Hippocampal formation (tissue), 2 donors: ENCODE results near the gene MED27.
A peak's percentile ranks its signal among the peaks of the same experiment; 100 is the strongest.

Experiments
- DNase-seq, 2 donors: peaks; one replicate each; lab custom pipeline; 2025; lab: John Stamatoyannopoulos, UW

MED27 gene

GRCh38 chr9:131879911-131880290 is 199.8 kb downstream of the MED27 start:
- no peak for DNase-seq

GRCh38 chr9:131879181-131879910 is 200.3 kb downstream of the MED27 start:
- DNase-seq, result no peak

GRCh38 chr9:131876486-131876885 is 203.2 kb downstream of the MED27 start:
- DNase-seq, result no peak

- no peak for DNase-seq
These were observed 203.7 kb downstream of the MED27 start for GRCh38 chr9:131875828-131876485.

DNA sequence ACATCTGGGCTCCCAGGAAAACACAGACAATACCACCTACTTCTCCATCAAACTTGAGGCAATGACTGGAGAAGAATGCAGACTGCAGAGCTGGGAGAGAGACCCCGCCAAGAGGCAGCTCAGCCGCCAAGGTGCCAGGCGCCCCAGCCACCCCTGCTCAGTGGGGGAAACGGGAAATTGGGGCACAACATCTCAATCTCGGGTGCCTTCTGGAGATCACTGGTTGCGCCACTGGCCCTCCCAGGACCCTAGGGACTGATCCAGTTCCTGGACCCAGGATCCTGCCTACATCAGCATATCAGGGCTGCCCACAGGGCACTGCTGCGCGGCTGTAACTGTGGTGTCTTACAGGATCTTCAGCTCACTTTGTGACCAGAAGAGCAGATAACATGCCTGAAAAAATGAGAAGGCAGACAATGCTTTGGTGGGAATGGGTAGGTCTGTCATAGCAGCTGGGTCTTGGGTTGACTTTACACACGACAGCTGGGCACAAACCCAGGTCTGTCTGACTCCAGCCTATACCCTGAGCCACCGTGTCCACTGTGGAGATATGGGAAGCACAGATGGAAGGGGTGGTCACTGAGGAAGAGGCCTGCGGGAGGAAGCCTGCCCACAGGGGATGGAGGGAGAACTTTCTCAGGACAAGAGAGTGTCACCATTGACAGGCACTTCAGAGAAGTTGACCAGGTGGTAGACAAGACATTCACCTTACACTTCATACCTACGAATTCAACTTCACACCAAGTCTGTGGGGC is 204.6 kb downstream of the MED27 start:
- no peak for DNase-seq

- no peak for DNase-seq
These were observed 205.2 kb downstream of the MED27 start for GRCh38 chr9:131874447-131874846.

- no peak for DNase-seq
These were observed 205.7 kb downstream of the MED27 start for GRCh38 chr9:131873891-131874440.

GRCh38 chr9:131873335-131873734 is 206.3 kb downstream of the MED27 start:
- no peak for DNase-seq

GRCh38 chr9:131872702-131873101 is 207.0 kb downstream of the MED27 start:
- no peak for DNase-seq

DNA sequence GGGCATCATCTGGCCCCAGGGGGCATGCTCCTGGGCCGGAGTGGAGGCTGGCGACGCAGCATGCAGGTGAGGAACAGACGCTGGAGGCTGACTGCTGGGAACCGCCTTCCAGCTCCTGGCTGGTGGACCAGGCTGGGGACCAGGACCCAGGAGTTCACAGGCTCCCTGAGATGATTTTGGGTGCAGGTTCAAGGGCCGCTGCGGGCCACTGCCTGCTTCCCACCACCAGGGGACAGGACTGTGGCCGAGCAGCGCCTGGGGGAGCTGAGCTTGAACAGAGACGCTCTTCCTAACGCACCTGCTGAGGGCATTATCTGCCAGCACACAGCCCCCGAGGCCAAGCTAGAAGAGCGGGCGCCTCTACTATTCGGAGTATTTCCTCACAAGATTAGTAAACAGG is 207.7 kb downstream of the MED27 start:
- no peak for DNase-seq

- DNase-seq, result no peak
These were observed 209.5 kb downstream of the MED27 start for GRCh38 chr9:131870156-131870555.

- DNase-seq, result no peak
These were observed 210.3 kb downstream of the MED27 start for GRCh38 chr9:131869348-131869747.

- peak; percentile 21 to 47 for DNase-seq
These were observed 210.9 kb downstream of the MED27 start for GRCh38 chr9:131868766-131869165.

DNA sequence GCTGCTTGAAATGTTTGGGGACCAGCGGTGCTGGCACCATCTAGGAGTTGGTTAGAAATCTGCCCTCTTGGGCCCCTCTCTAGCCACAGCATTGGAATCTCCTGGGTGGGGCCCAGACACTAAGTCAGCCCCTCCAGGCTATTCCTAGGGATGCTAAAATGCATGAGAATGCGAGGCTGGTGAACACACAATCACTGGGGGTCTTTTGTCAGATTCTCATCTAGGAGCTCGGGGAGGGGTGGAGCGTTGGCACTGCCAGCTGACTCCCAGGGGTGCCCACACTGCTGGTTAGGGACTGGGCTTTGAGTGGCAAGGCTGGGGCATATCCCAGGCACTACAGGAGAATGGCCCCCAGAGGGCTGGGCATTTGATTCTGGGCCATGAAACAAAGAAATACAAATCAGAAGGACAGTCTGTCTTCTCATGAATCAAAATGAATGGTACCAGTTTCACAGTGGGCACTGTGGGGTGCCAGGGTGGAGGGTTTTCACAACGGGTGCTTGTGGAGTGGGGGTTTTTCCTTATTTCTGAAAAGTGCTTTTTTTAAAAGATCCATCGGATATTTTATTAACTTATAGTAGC is 212.0 kb downstream of the MED27 start:
- no peak for DNase-seq

DNA sequence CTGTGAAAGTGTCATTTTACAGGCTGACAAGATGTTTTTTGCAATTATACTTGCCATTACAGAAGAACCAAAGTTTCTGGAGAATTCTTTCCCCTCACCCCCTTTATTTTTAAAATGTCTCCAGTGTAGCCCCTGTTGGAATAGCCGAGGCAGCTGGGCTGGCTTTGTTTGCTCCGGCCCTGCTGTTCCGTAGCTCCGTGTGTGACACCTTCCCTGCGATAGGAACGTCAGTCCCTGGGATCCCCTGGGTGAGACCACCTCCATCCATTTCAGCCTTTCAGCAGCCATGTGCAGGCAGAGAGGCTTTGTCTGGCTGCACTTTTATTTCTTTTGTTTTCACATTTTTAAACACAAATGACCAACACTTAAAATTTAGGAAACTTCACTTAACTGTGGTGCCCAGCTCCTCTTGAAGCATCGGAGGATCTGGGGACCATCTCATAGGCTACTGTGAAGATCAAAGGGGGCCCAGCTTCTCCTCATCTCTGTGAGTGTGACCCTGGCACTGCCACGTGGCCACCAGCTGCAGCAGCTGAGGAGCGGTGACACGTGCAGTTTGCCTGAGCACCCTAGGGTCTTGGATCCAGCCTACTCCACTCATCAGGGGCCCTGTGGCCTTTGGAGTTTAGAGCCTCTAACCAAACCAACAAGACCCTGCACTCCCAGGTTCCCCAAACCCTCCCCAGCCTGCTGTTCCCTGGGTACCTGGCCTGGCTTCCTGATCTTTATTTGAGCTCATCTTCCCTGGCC is 214.0 kb downstream of the MED27 start:
- DNase-seq, result no peak

DNA sequence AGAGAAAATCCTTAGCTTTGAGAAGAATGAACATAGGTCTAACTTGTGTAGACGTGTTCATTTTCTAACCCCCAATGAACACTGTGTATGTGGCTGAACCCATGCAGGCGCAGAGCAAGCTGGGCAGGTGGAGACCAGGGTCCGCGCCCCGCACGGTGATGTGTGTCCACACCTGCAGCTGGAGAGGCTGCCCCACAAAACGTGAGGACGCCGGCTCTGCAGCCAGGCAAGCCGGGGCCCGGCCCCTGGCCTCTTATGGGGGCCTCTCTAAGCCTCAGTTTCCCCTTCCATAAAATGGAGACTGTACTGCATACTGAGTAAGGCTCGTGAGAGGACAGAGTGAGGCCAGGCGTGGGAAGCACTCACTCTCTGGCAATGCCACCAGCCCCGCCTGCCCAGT is 215.1 kb downstream of the MED27 start:
- no peak for DNase-seq

DNA sequence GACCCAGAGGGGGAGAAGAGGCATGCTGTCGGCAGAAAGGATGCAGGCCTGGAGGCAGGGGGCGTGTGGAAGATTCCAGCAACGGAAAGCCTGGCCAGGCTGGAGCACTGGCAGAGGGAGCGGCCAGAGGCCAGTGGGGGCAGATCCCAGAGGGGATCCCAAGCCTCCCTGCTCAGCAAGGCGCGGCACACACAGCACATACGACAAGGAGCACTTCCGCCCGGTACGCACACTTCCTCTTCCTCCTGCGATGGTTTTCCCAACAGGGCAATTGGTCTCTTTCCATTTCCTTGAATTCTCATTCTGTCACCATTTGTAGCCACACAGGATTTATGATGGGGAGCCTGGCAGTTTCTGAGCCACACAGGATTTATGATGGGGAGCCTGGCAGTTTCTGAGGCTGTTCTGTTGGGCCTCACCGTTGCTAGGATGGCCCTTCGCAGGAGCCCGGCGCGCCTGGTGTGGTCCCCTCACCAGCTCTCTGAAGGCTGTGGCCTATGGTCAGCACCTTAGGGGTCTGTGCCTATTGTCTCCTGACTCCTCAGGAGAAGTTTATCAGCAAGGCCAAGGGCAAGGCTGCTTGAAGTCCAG is 216.3 kb downstream of the MED27 start:
- no peak for DNase-seq

- no peak for DNase-seq
These were observed 217.4 kb downstream of the MED27 start for GRCh38 chr9:131862261-131862660.

GRCh38 chr9:131860430-131860829 is 219.2 kb downstream of the MED27 start:
- DNase-seq, result no peak

DNA sequence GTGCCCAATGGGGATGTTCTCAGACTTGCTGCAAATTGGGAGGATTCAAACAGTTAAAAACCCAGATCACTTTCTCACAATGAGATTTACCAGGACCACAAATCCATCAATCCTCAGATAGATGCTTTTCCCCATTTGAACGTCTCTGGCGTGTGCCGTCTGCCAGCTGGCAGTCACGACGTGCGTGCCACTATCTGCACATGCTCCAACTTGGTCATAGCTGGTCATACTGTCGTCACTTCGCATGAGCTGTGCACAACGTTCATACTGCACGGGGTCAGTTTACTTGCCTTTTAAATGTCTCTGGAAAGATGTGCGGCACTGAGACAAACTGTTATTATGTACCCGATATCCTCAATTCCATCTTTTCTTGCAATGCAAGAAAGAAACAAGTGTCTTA is 221.5 kb downstream of the MED27 start:
- DNase-seq, result no peak

- no peak for DNase-seq
These were observed 223.6 kb downstream of the MED27 start for GRCh38 chr9:131856105-131856504.
